A673 (cell line): ENCODE results near the gene PEX19.

Experiments
- CTCF ChIP-seq: fragments of 300-800, 200-600 bp; sonication (generic); conservative IDR thresholded peaks from 2 replicates; pipeline ENCODE4 v1.5.1; 2017; ENCODE audit warnings: low read depth, mild to moderate bottlenecking, antibody characterized with exemption, low read length, moderate library complexity, mixed read lengths
- EZH2 ChIP-seq: fragments of 200-600 bp; sonication (generic); IDR thresholded peaks from 2 replicates; pipeline ENCODE4 v1.6.1; 2017; ENCODE audit warnings: borderline replicate concordance, low read depth, mild to moderate bottlenecking, mixed read lengths, antibody characterized with exemption, low read length; ENCODE audit not compliant: poor library complexity, severe bottlenecking

DNA sequence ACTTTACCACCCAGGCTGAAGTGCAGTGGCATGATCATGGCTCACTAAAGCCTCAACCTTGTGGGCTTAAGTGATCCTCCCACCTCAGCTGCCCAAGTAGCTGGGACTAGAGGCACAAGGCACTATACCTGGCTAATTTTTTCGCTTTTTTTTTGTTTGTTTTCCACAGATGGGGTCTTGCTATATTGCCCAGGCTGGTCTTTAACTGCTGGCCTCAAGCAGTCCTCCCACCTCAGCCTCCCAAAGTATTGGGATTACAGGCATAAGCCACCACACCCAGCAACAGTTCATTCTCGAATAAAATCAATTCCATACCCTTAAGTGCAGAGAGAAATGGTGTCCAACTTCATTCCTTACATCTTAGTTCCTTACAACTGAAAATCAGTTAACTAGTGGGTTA, 47.4 kb downstream of the PEX19 start:
- no peak for TF ChIP-seq CTCF
- TF ChIP-seq EZH2: no peak
